HepG2 (cell line): ENCODE measurements around the gene ARFGAP3. TPM values are rescaled to one million over a fixed set of nuclear protein-coding genes. Genes with fewer than 3 reads are reported as not detected.
A peak's percentile ranks its signal among the peaks of the same experiment; 100 is the strongest.

Source experiments
- ATAC-seq: fragments of 200-7000 bp; cut with Tn5 transposase; 3 replicates; pipeline ENCODE4 v1.9.1; 2020; ENCODE audit warnings: mild to moderate bottlenecking, moderate library complexity
- BruUV-seq: library from RNA; stranded (reverse); fragments of 400-500 nt; replicated peaks from 2 replicates; lab custom pipeline; 2021; lab: Mats Ljungman, UMichigan
- CTCF ChIA-PET: fragments of 300-600 bp; formaldehyde crosslinking; extraction: SDS; loops from one replicate; lab custom pipeline; 2021; ENCODE audit warnings: low total read pairs, inconsistent platforms, low intra/inter-chr PET ratio; lab: Yijun Ruan, JAX
- POLR2A ChIA-PET: fragments of 350-600 bp; sonication (Branson Sonifier 250); formaldehyde crosslinking; loops from one replicate; lab custom pipeline; 2020; ENCODE audit warnings: antibody characterized with exemption, inconsistent platforms; lab: Yijun Ruan, JAX
- DNase-seq: peaks from one replicate; pipeline ENCODE4 v3.0.0-alpha.2; 2015; ENCODE audit warnings: low spot score
- FAIRE-seq: peaks from 3 replicates; lab custom pipeline; 2011; peaks lifted over from hg19 to GRCh38; lab: Jason Lieb, UNC
- H2AFZ ChIP-seq: one replicate; pipeline ENCODE4 v1.6.1; 2011; ENCODE audit warnings: low read length, inconsistent platforms
- H3K27ac ChIP-seq: fragments of 300-600 bp; 3 replicates; pipeline ENCODE4 v1.8.0; 2011; ENCODE audit warnings: mixed run types, mild to moderate bottlenecking, mixed read lengths, low read length, inconsistent platforms; ENCODE audit not compliant: insufficient read depth; ENCODE audit errors: extremely low read length
- H3K27me3 ChIP-seq, 2 experiments: fragments of 200-600 bp in 1 of 2; 2 replicates in 1 of 2; 3 replicates in 1 of 2; pipeline versions ENCODE4 v1.6.0 to v1.8.0; 2011; ENCODE audit warnings: low read length in 2 of 2, mild to moderate bottlenecking in 2 of 2, moderate library complexity in 2 of 2, inconsistent platforms in 1 of 2; ENCODE audit not compliant: insufficient read depth in 2 of 2, control insufficient read depth in 1 of 2
- H3K36me3 ChIP-seq, 2 experiments: fragments of 200-600 bp in 1 of 2; replicated peaks in 1 of 2; 2 replicates in 1 of 2; 3 replicates in 1 of 2; pipeline versions ENCODE4 v1.5.1 to v1.8.0; 2011; ENCODE audit warnings: low read length in 2 of 2, inconsistent platforms in 1 of 2; ENCODE audit not compliant: insufficient read depth in 2 of 2, control insufficient read depth in 1 of 2
- H3K4me1 ChIP-seq: 2 replicates; pipeline ENCODE4 v1.5.1; 2012; ENCODE audit warnings: low read length, inconsistent platforms; ENCODE audit not compliant: insufficient read depth
- H3K4me2 ChIP-seq: 2 replicates; pipeline ENCODE4 v1.6.0; 2011; ENCODE audit warnings: low read depth, low read length, inconsistent platforms
- H3K4me3 ChIP-seq, 3 experiments: fragments of 200-600 bp in 1 of 3; sonication (generic), shearing (Covaris generic) in 1 of 3; replicated peaks in 1 of 3; 2 replicates each; pipeline ENCODE4 v1.5.1; 2011 to 2016; ENCODE audit warnings: low read length in 3 of 3, inconsistent platforms in 2 of 3, low read depth in 2 of 3, mild to moderate bottlenecking in 2 of 3, control low read depth in 1 of 3, mixed read lengths in 1 of 3; ENCODE audit not compliant: insufficient read depth in 1 of 3
- H3K79me2 ChIP-seq: one replicate; pipeline ENCODE4 v1.6.1; 2011; ENCODE audit warnings: low read length, inconsistent platforms; ENCODE audit not compliant: insufficient read depth
- H3K9ac ChIP-seq: 2 replicates; pipeline ENCODE4 v1.6.0; 2011; ENCODE audit warnings: mild to moderate bottlenecking, low read depth, low read length, inconsistent platforms; ENCODE audit not compliant: insufficient read depth
- H3K9me3 ChIP-seq: 2 replicates; pipeline ENCODE4 v1.5.1; 2012; ENCODE audit warnings: mild to moderate bottlenecking, low read length
- H4K20me1 ChIP-seq: 2 replicates; pipeline ENCODE4 v1.6.0; 2011; ENCODE audit warnings: inconsistent platforms, mild to moderate bottlenecking, low read length, moderate library complexity; ENCODE audit not compliant: insufficient read depth
- ERF ChIP-seq: IDR thresholded peaks from 2 replicates; pipeline ENCODE4 v1.6.1; 2018; ENCODE audit warnings: missing biosample characterization, missing genetic modification reagents
- JARID2 ChIP-seq: sonication (generic); formaldehyde crosslinking; IDR thresholded peaks from 2 replicates; pipeline ENCODE4 v1.8.1; 2023; ENCODE audit warnings: missing genetic modification reagents, inconsistent platforms; ENCODE audit not compliant: insufficient replicate concordance
- MAFK ChIP-seq, 2 experiments: IDR thresholded peaks in 1 of 2; conservative IDR thresholded peaks in 1 of 2; 2 replicates each; pipeline ENCODE4 v1.6.1; 2011; ENCODE audit warnings: improper control_type of control experiment in 2 of 2, low read length in 2 of 2
- MLLT10 ChIP-seq: sonication (generic); formaldehyde crosslinking; IDR thresholded peaks from 2 replicates; pipeline ENCODE4 v1.4.0; 2020; ENCODE audit warnings: missing genetic modification reagents
- MYNN ChIP-seq: sonication (generic); formaldehyde crosslinking; IDR thresholded peaks from 2 replicates; pipeline ENCODE4 v1.4.0; 2020; ENCODE audit warnings: mild to moderate bottlenecking, low read depth, missing genetic modification reagents
- NFATC3 ChIP-seq: sonication (generic); formaldehyde crosslinking; IDR thresholded peaks from 2 replicates; pipeline ENCODE4 v1.5.1; 2020; ENCODE audit warnings: mild to moderate bottlenecking, missing genetic modification reagents
- RARA ChIP-seq: IDR thresholded peaks from 2 replicates; pipeline ENCODE4 v1.6.1; 2016; ENCODE audit warnings: missing genetic modification reagents, missing compliant biosample characterization
- SRF ChIP-seq: IDR thresholded peaks from 2 replicates; pipeline ENCODE4 v1.6.1; 2011; ENCODE audit warnings: mild to moderate bottlenecking, low read depth, low read length, moderate library complexity
- ZKSCAN1 ChIP-seq: fragments of 150-350 bp; IDR thresholded peaks from 2 replicates; pipeline ENCODE4 v1.6.1; 2014; ENCODE audit warnings: low read length
- ZNF17 ChIP-seq: sonication (generic); formaldehyde crosslinking; IDR thresholded peaks from 2 replicates; pipeline ENCODE4 v1.5.0; 2020; ENCODE audit warnings: mild to moderate bottlenecking, missing genetic modification reagents
- WGBS: methylation state at CpG from one replicate; pipeline ENCODE4 v1.1.6; 2017; ENCODE audit warnings: low lambda C conversion rate; 5-methylcytosine and 5-hydroxymethylcytosine counted together
- in situ Hi-C: cut with HindIII; loops from 2 replicates; pipeline ENCODE4 v1.10.0; 2017; ENCODE audit warnings: low pct_unique_long_range_greater_than_20kb; ENCODE audit not compliant: extremely low pct_ligation_motif_present
- intact Hi-C: fragments of 100-400 bp; cut with micrococcal nuclease; formaldehyde crosslinking; loops from one replicate; pipeline ENCODE4 v1.10.0; 2022; ENCODE audit not compliant: unreplicated experiment
- polyA plus RNA-seq, 8 experiments: library from polyadenylated mRNA; depleted of rRNA in 3 of 8; stranded (reverse) in 7 of 8; unstranded in 1 of 8; fragments of >200 nt; fragmentation: Illumina TruSeq in 4 of 8; extraction: Trizol in 4 of 8; gene quantifications; 2 replicates each; pipeline versions ENCODE4 v1.2.1 to v1.2.3, GENCODE V29; 2011 to 2016; ENCODE audit warnings: low read depth in 4 of 8, missing spikeins in 1 of 8, mixed read lengths in 1 of 8; ENCODE audit not compliant: insufficient read depth in 1 of 8
- total RNA-seq, 5 experiments: library from RNA; depleted of rRNA; stranded (reverse); fragments of >200 nt; fragmentation: Illumina TruSeq; extraction: Trizol; gene quantifications; 2 replicates each; pipeline ENCODE4 v1.2.3, GENCODE V29; 2016; ENCODE audit warnings: low read depth in 1 of 5
- TF ChIP-seq, protein P1 (sequence below): IDR thresholded peaks from 2 replicates; pipeline ENCODE4 v1.6.1; 2016; ENCODE audit warnings: missing compliant biosample characterization, missing genetic modification reagents, borderline replicate concordance

ARFGAP3 gene
- total and polyA plus RNA-seq, 2 of the 13 experiments (the other 11 are each of a cell fraction or from before 2014, with no cell fraction given), result 41.7 to 61.6 TPM

DNA sequence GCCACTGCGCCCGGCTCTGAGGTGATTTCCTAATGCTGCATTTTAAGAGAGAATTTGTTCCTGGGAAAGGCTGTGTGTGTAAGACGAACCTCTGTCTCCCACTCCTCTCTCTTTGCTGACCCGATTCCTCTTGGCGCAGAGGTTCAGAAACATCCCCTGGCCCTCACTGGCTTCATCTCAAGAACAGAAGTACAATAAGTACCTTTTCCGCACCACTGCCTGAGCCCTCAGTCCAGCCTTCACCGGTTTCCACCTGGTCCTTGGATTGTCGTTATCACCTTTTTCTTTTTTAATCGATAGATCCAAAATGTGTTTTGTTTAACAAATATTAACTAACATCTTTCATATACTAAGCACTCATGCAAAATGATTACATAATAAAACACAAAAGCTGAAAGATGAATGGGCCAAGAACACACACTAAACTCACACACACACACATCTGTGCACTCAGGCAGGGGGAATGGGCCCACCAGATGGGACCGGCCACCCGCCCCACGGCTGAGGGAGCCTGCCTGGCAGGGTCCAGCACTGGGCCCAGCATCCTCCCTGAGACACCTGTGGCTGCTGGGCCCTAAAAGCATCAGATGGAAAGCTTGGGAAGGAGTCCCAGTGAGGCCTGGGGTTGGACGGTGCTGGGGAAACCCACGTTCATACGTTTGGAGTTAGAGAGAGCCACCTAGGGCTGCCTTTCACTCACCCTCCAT is 86.0 kb downstream of the ARFGAP3 start:
- POLR2A ChIA-PET, result no interaction called here
- H2AFZ ChIP-seq, result no peak overlapping the region
- TF ChIP-seq JARID2 (CRISPR knock-in tag) (no peak), ZKSCAN1 (no peak), MYNN (CRISPR knock-in tag) (no peak), ZNF17 (no peak), SRF (no peak), ERF (no peak), RARA (CRISPR knock-in tag) (no peak), NFATC3 (CRISPR knock-in tag) (no peak), MAFK (conservative IDR thresholded peaks at IDR 0.05 in 1 of 2, IDR thresholded peaks at IDR 0.05 in 1 of 2; ENCODE audit: low read length in 2 of 2) (no peak), MLLT10 (CRISPR knock-in tag) (no peak)
- TF ChIP-seq, protein P1, sequence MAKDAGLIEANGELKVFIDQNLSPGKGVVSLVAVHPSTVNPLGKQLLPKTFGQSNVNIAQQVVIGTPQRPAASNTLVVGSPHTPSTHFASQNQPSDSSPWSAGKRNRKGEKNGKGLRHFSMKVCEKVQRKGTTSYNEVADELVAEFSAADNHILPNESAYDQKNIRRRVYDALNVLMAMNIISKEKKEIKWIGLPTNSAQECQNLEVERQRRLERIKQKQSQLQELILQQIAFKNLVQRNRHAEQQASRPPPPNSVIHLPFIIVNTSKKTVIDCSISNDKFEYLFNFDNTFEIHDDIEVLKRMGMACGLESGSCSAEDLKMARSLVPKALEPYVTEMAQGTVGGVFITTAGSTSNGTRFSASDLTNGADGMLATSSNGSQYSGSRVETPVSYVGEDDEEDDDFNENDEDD (CRISPR knock-in tag), result no peak
- H4K20me1 ChIP-seq, result no peaks in the 10 kb centered on the region
- no peaks in the 10 kb centered on the region for H3K9me3 ChIP-seq
- 59% methylated on average over 15 of the region's 15 CpGs for WGBS
- H3K36me3 ChIP-seq, result no peaks in the 10 kb centered on the region
- H3K79me2 ChIP-seq, result no peaks in the 10 kb centered on the region
- no peak for ATAC-seq
- H3K27me3 ChIP-seq, result no peaks in the 10 kb centered on the region; a peak in 2 of 5 replicates
- DNase-seq, result no peak
- no peak overlapping the region for H3K27ac ChIP-seq
- intact Hi-C loops, result no loop called here
- H3K4me3 ChIP-seq, result no peak overlapping the region
- CTCF ChIA-PET, result no interaction called here
- BruUV-seq, result no TSS peak
- in situ Hi-C loops, result loop anchor here (5.0 kb wide), 1 partner anchor 96 kb away; no protein-coding TSS in a partner anchor
- no peak overlapping the region for H3K9ac ChIP-seq
- H3K4me2 ChIP-seq, result peak overlapping the region; percentile 70
- peaks cover 63% of the 10 kb centered on the region for H3K4me1 ChIP-seq
- FAIRE-seq, result no peak
